Astrocyte of the spinal cord (primary cell): ENCODE measurements around the gene CARD10.
"Not testable (repeated sequence)": the region's sequence is repeated elsewhere in the genome, so short reads cannot be mapped to it uniquely, and the experiment has no call there.

Experiments
- DNase-seq: peaks from one replicate; pipeline ENCODE4 v3.0.0; 2011; ENCODE audit warnings: low read depth, low spot score
- H3K4me3 ChIP-seq: 2 replicates; pipeline ENCODE4 v1.5.1; 2011; ENCODE audit warnings: low read depth, mild to moderate bottlenecking, low read length, moderate library complexity
- CTCF ChIP-seq: IDR thresholded peaks from 2 replicates; pipeline ENCODE4 v1.5.1; 2012; ENCODE audit warnings: low read depth, mild to moderate bottlenecking, low read length, inconsistent platforms
- in situ Hi-C: cut with HindIII; loops from 2 replicates; pipeline ENCODE4 v1.10.0; 2017; ENCODE audit warnings: low sequenced_read_pairs

Gene CARD10

GRCh38 chr22:37553725-37554124 is 34.5 kb upstream of the CARD10 start:
- DNase-seq: no peak
- no peak overlapping the region for H3K4me3 ChIP-seq
- in situ Hi-C loops: no loop called here
- TF ChIP-seq CTCF: no peak

DNA sequence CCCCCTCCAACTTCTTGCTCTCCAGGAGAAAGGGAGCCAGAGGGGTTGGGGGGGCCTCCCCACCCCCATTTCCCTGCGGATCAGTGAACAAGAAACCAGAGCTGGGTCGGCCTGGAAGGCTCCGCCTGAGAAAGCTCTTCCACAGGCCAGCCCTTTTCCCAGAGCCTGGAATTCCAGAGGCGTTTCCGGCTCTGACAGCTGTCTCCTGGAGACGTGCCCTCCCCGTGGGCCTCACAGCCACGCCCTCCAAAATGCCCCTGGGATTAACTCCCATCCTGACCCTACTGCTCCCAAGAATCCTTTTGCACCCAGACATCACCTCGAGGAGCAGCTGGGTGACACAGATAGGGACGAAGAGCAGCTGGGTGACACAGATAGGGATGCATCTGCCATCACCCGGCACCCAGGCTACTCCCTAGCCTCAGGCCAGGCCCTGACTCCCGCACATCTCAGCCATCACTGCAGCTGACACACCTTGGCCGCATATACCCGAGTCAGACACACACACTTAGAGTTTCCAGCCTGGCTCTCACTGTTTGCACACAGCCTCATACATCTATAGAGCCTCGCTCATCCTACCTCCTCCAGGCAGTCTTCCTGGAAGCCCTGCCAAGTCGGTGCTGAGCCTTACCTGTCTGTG is 33.4 kb upstream of the CARD10 start:
- no peak overlapping the region for H3K4me3 ChIP-seq
- DNase-seq: no peak
- no peak for TF ChIP-seq CTCF
- in situ Hi-C loops: no loop called here

DNA sequence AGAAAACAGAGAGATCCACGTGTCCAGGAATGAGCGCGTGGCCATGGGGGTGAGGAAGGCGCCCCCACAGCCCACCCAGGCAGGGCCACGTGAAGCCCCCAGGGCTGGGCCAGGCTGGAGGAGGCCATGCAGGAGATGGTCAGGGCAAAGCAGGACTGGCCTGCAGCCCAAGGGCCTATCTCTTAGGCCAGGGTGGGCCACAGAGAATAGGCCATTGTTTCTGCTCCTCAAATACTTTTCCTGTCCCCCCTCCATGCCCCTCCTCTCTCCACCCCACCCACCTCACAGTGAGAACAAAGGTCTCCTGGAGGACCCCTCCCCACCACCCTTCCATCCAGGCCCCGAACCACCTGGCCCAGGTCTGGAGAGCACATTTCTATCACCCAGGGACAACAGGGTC is 32.8 kb upstream of the CARD10 start:
- H3K4me3 ChIP-seq: no peak overlapping the region
- TF ChIP-seq CTCF: no peak
- DNase-seq: no peak
- in situ Hi-C loops: no loop called here

DNA sequence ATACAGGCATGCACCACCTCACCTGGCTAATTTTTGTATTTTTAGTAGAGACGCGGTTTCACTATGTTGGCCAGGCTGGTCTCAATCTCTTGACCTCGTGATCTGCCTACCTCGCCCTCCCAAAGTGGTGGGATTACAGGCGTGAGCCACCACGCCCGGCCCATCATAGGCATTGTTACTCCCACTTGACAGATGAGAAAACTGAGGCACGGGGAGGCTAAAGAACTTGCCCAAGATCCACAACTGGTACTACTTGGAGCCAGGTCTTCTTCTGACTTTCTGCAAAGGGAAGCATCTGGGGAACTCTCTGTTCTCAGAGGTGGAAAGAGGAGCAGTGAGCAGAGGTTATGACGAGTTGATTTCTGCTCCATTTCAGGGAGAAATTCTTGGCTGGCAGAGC is 31.7 kb upstream of the CARD10 start:
- H3K4me3 ChIP-seq, in situ Hi-C loops, DNase-seq: not testable (repeated sequence)

GRCh38 chr22:37549704-37550059 is 30.5 kb upstream of the CARD10 start:
- in situ Hi-C loops: no loop called here
- TF ChIP-seq CTCF: peak; percentile 52
- DNase-seq: peak; percentile 69
- H3K4me3 ChIP-seq: no peak overlapping the region

GRCh38 chr22:37547251-37547741 is 28.1 kb upstream of the CARD10 start:
- TF ChIP-seq CTCF: no peak

DNA sequence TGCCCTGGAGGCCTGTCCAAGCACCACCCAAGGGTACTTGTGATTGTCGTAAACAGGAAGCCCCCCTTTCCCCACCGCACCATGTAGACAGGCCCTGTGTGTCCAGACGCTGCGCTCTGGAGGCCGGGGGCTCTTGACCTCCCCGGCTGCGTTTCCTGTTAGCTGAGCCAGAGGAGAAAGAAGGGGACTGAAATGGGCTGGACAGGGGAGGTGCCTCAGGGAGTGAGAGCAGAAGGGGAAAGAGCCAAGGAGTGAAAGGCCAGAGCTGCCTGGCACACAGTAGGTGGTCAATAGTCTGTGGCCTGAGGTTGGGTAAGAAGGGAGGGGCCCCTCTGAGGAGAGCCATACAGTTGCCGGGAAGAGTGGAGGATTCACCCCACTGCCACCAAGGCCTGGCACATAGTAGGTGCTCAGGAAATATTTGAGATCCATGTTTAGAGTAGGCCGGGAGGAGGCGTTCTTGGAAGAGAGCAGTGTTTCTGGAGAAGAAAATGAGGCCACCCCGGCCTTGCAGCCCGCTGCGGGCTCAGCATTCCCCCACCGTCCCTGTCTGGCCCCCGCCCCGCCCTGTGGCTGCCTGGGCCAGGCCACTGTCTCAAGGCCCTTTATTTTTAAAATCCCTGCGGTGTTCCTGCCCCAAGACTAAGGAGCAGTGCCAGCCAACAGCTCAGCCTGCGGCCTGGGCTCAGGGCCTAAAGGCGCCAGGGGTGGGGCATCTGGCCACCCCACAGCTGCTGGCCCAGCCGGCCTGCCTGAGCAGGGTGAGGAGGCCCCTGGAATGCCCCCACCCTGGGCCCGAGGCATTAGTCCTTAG is 27.4 kb upstream of the CARD10 start:
- in situ Hi-C loops: no loop called here
- DNase-seq: peak; percentile 87
- TF ChIP-seq CTCF: no peak
- H3K4me3 ChIP-seq: no peak overlapping the region

More at GRCh38 chr22:37547251-37547741, 28.1 kb upstream of the CARD10 start:
- H3K4me3 ChIP-seq: no peak overlapping the region
- in situ Hi-C loops: no loop called here
- no peak for DNase-seq
